ENCODE results near the gene AOAH. TPM values are rescaled to one million over a fixed set of nuclear protein-coding genes. Genes with fewer than 3 reads are reported as not detected.

AOAH gene
- polyA plus RNA-seq (ENCODE audit: insufficient read depth in 1 of 5, insufficient read length in 5 of 5, low replicate concordance in 1 of 5), result 1 to 10 TPM; 4.4 to 7.6 (median 4.8) TPM
- long read RNA-seq, donor 1, result 0 reads
- long read RNA-seq, donor 2, result 0 reads
- long read RNA-seq, donor 3, result 0 reads
- long read RNA-seq, donor 4, result 0 reads
- long read RNA-seq, donor 5, partial matches to known transcripts, result 0 of 1 reads
- long read RNA-seq, donor 5, other reads (novel, unspliced or antisense), result 0 of 1 reads
- long read RNA-seq, donor 6, result 0 reads
- long read RNA-seq, donor 7, result 0 reads
- long read RNA-seq, donor 8, result 0 reads

GRCh38 chr7:36723951-36724664 lies at the start of gene AOAH:
Gene AOAH (minus strand): TSS chr7:36724494. CDS start chr7:36724148, 346 bp downstream.
- no peak for DNase-seq

- no peak for DNase-seq
Measured at GRCh38 chr7:36766451-36766850, 42.2 kb upstream of the AOAH start.

- DNase-seq, result no peak
Measured at GRCh38 chr7:36765605-36766004, 41.3 kb upstream of the AOAH start.

DNA sequence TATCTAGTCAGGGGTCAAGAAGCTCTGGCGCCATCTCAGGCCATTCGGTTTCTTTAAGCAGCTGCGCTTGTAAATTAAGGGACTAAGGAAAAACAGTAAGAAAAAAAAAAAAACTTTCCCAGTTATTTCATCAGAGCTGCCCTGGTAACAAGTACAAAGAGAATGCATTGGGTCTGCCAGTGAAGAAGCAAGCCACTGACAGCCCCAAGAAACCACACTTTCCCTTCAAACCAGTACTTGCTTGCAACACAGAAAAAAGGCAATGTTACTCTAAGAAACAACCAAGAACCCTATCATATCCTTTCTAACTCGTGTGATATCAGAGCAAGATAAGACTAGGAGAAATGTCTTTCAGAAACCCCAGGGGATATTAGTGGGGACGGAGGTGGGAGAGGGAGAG lies 40.6 kb upstream of the AOAH start:
- DNase-seq, result no peak

DNA sequence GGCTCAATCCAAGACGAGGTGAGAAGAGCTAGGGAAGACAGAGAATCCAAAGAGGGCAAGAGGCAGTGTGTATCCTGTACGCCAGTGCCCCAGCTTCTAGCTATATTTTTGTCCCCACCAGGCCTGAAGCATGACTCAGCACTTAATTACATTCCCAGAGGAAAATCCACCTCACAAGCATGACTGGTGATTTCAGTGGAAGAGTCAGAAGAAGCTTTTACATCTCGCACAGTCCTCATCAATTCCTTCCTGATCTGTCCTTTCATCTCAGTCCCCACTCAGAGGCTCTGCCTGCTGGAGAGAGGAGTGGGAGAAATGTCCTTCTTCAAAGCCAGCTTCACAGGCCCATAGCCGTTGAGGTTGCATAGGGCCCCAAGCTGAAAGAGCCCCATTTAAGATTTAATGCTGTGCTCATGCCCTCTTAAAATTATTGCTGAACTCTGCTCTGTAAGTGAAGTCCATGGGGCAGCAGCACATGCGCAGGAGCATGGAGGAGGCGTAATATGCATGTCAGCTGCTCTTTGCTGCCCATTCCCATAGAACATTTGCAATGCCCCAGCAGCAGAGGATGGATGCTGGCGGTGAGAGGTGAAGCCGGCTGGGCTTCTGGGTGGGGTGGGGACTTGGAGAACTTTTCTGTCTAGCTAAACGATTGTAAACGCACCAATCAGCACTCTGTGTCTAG lies 39.0 kb upstream of the AOAH start:
- DNase-seq, result no peak

GRCh38 chr7:36762394-36762793 lies 38.1 kb upstream of the AOAH start:
- no peak for DNase-seq

DNA sequence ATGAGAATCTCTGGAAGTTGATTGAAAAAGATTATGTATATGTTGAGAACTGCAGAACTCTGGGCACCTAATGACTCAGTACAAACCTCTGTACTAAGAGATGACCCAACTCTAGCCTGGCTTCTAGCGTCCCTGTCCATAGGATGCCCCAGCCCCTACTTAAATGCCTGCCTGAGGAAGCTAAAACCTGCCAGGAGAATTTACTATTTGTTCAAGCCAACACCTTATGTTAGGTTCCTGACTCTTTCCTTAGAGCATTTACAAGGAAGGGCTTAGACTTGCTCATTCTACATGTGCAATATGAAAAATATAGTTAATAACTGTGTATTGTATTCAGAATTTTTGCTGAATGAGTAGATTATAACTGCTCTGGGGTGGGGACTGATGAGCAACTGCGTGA lies 37.5 kb upstream of the AOAH start:
- no peak for DNase-seq

GRCh38 chr7:36760856-36761762 lies 36.8 kb upstream of the AOAH start:
- no peak for DNase-seq

- DNase-seq, result no peak
Measured at GRCh38 chr7:36758879-36759278, 34.6 kb upstream of the AOAH start.

DNA sequence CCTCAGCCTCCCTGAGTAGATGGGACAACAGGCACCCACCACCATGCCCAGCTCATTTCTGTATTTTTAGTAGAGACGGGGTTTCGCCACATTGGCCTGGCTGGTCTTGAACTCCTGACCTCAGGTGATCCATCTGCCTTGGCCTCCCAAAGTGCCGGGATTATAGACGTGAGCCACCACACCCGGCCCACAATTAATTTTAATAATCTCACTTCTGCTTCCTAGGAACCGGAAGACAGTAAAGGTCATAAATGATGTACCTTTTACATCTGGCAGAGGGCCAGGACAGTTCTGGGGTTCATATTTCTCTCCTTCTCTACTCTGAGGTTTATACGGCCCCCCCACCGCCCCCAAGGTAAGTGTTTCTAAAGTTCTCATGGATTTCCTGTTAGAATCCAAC lies 31.2 kb upstream of the AOAH start:
- no peak for DNase-seq

- no peak for DNase-seq
Measured at GRCh38 chr7:36752026-36752711, 27.9 kb upstream of the AOAH start.

DNA sequence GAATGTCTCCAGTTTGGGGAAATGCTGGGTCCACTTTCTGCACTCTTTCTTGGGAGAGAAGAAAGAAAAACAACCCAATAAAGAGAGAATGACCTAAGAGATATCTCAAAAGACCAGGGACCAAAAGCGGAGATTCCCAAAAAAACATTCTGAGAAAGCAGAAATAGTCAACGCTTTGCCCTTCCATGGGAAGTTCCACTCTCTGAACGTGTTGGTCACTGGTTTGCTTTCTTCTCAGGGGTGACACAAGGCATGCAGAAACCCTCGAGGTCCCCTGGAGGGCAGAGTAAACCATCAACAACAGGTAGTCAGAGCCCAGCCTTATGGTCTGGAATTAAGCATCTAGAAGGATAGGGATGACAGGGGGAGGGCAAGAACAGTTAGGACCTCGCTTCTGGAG lies 26.2 kb upstream of the AOAH start:
- no peak for DNase-seq

DNA sequence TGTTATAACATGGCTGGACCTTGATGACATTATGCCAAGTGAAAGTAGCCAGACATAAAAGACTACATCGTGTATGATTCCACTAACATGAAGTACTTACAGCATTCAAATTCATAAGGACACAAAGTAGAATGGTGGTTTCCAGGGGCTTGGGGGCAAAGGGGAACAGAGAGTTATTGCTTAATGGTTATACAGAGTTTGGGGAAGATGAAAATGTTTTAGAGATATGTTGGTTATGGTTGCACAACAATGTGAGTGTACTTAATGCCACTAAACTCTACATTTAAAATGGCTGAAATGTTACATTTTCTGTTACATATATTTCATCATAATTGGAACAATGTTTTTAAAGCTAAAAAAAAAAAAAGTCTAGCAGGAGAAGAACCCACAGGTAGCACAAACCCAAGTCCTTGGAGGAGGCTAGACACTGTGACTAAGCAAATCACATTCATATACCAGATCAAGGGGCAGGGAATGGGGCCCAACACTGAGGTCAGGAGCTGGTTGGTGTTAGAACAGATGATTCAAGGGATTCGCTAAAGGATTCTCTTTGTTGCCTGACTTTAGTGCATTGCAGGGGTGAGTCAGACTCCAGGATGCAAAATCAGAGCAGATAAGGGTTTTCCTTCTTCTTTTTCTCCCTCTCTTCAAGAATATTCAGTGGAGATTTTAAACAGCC lies 25.1 kb upstream of the AOAH start:
- no peak for DNase-seq

GRCh38 chr7:36748017-36748487 lies 23.8 kb upstream of the AOAH start:
- no peak for DNase-seq

DNA sequence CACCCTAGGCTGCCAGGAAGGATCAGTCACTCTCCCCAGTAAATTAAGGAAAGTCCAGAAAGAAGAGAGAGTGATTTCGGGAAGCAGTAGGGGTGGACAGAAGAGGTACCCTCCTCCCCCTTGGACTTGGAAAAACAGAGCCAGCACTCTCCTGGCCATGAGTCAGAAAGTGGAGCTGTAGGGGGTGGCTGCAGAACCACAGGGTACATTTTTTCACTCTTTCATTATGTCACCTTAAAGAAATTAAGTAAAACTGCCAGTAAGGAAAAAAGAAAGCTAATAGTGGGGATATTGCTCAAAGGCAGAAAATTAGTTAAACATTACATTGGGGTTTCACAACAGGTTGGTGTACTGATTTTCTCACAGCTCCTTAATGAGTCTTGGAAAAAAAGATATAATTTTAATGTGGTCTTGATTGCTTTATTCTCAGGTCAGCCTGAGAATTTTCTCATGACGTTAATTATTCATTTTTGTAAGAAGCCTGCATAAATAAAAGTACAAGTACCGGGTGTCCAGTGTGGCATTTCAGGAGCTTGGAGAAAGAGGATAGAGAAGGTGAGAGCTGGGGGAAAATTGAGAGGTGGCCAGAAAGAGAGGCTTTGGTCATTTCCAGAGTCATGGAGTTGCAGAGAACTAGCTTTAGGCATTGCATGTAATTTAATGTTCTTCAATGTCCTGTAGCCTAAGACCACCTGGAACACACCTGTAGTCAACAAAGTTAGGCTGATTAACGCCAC lies 23.2 kb upstream of the AOAH start:
- no peak for DNase-seq

- no peak for DNase-seq
Measured at GRCh38 chr7:36746347-36746746, 22.1 kb upstream of the AOAH start.

GRCh38 chr7:36742911-36743775 lies 18.8 kb upstream of the AOAH start:
- DNase-seq, result no peak

GRCh38 chr7:36741866-36742265 lies 17.6 kb upstream of the AOAH start:
- DNase-seq, result no peak

DNA sequence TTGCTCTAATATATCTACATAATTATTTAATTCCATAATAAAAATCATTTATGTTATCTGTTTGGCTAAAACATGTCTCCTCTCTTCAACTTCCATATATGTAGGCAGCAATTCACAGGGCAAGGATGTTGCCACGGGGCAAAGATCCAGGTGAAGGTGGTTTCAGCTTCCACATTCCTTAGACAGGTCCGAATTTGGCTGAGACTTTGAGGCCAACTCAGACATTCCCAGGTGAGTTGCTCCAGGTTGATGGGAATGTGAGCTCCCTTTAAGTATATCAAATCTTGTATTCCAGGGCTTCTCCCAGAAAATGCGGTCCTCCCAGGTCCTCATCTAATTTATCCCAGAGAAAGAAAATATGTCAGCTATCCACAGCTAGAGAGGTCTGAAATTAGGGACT lies 15.1 kb upstream of the AOAH start:
- DNase-seq, result no peak
